RCC 7860 (cell line): Measurements from ENCODE around the gene PDXDC1.
A peak's percentile ranks its signal among the peaks of the same experiment; 100 is the strongest.
"Not testable (repeated sequence)": the region's sequence is repeated elsewhere in the genome, so short reads cannot be mapped to it uniquely, and the experiment has no call there.

ENCODE experiments used
- DNase-seq: peaks from one replicate; pipeline ENCODE4 v3.0.0-alpha.2; 2015; ENCODE audit warnings: low spot score
- FAIRE-seq: peaks from 2 replicates; lab custom pipeline; 2012; peaks lifted over from hg19 to GRCh38; lab: Jason Lieb, UNC

The PDXDC1 gene

DNA sequence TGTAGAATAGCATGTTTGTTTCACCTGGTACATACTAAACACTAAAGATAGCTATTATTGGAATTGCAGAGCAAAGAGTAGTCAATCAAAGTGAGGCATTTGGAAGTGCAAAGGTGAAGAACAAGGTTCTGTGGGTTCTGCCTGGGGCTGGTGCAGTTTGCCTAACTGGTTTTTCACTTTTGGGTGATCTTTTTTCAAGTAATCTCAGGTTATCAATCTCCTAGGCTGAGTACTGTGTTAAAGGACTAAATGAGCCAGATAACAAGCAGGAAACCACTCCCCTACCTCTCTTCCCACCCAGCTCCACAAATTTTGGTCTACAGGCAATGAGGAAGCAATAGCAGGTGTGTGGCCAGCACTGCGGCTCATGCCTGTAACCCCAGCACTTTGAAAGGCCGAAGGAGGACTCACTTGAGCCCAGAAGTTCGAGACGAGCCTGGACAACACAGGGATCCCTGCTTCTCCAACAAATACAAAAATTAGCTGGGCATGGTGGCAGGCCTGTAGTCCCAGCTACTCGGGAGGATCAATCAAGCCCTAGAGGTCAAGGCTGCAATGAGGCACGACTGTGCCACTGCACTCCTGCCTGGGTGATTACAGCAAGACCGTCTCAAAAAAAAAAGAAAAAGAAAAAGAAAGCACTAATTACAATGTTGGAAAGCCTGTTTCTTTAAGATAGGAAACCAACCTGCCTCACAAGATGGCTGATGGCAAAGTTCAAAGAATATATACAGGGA, 83.0 kb downstream of the PDXDC1 start:
- DNase-seq (no peak), FAIRE-seq (no peak)

DNA sequence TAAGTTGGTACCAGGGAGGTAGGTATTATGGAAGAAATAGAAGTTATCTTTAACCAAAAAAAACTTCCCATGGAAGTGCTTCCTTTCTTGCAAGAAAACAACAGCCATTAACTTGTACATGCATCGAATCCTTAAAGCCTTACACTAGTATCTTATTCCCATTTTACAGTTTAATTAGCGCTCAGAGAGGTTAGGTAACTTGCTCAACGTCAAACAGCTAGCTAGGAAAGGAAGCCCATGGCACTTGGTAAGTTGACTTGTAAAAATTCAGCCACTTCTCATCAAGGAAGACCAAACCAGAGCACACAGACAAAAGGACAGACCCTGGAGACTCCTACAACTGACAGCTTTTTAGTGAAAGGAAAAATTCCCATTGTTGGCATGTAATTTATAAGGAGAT, 84.5 kb downstream of the PDXDC1 start:
- FAIRE-seq (no peak), DNase-seq (no peak)

DNA sequence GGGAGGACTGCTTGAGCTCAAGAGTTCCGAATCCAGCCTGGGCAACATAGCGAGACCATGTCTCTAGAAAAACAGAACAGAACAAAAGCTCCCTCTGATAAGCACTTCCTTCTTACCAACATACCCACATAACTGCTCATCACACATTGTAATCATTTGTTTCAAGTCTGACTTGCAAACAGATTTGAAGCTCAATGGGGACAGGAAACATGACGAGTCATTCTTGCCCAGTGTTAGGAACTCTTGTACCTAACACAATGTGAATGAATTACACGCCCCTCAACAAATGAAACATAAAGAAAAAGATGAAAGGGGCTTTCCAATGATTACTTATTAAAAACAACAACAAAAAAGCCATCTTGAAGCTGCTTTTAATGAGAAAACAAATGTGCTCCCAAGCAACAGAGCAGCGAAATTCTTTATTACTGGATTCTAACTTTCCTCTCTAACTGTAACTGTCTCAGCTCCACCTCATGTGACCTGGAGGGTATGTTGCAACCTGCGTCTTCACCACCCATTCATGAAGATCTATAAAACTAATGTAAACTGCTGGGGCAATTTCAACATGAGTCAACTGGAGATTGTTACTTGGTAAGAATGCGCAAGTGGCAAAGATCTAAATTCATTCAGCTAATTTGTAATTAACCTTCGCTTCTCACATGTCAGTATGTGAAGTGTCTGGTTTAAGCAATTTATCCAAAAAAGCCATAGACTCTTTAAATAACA, 87.4 kb downstream of the PDXDC1 start:
- FAIRE-seq, DNase-seq: not testable (repeated sequence)

DNA sequence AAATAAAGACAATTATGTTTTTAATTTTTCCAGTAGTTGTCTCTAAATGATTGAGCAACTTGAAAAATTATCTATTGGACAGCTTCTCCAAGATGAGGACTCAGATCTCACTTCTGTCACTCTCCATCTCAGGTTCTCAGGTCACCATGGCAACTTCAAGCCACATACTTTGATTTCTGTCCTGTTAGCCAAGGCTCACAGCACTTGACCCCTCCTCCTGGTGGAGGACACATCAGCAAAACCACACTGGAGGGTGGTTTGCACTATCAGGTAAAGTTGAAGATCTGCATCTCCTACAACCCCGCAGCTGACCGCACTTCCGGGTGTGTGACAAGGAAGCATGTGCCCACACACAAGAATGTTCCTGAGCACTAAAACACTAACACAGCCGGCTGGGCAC, 91.1 kb downstream of the PDXDC1 start:
- not testable (repeated sequence) for FAIRE-seq, DNase-seq

DNA sequence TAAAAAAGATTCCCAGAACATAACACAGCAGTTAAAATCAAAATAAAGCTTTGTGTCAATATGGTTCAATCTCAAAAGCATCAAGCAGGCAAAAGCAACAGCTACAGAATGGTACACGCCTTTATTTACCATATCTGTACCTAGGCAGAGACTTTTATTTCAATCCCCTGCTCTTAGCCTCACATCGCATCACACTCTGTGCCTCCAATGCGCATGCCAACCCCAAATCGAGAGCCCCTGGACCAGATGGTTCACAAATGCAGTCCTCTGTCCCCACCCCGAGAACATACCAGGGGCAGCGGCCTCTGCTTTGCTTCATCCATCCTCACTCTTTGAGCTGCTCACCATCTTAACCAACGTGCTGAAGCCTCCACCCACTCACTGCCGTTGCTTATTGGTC, 91.9 kb downstream of the PDXDC1 start:
- not testable (repeated sequence) for FAIRE-seq, DNase-seq

DNA sequence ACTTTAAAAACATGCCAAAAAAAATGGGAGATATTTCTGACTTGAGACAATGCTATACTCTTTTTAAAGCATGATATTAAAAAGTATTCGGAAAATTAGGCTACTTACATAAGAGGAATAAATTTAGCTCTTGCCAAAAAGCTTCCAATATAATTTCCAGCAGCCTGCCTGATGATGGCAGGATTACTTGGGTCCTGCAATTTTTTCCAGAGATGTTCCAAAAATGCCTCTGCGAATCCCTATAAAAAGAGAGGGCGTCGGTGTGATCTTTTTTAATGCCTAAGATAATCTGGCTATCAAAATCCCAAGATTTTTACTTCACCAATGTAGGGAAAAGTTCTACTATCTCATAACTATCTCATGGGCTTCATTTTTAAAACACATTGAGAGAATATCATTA, 96.2 kb downstream of the PDXDC1 start:
- DNase-seq, FAIRE-seq: not testable (repeated sequence)

DNA sequence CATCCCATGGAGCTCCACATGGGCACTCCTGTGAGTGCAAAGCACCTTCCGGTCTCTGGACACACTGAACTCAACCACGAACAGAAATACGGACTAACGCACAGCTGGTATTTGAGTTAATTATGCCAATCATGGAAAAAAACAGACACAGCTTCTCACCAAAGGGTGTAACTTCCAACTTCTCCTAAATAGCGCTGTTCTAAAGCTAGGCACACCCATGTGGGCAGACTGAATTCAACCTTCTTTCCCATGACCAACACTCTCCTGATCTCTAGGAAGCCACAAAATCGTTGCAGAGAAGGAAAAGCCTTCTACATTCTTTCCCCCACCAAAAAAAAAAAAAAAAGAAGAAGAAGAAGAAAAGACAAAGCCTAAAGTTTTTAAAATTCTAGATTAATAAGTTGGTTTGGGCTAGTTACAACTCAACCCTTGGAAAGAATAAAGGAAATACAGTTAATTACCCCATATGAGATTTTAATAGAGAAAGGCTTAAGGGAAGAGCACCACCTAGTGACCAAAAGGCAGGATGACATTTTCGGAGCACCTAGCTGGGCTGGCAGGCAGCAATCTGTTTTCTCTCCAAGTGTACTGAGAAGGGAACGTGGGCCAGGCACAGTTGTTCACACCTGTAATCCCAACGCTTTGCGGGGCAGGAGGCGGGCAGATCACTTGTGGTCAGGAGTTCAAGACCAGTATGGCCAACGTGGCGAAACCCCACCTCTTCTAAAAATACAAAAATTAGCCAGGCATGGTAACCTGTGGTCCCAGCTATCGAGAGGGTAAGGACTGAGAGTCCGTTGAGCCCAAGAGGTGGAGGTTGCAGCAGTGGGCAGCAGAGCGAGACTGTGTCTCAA, 97.3 kb downstream of the PDXDC1 start:
- DNase-seq, result not testable (repeated sequence)
- FAIRE-seq, result peak; percentile 71

DNA sequence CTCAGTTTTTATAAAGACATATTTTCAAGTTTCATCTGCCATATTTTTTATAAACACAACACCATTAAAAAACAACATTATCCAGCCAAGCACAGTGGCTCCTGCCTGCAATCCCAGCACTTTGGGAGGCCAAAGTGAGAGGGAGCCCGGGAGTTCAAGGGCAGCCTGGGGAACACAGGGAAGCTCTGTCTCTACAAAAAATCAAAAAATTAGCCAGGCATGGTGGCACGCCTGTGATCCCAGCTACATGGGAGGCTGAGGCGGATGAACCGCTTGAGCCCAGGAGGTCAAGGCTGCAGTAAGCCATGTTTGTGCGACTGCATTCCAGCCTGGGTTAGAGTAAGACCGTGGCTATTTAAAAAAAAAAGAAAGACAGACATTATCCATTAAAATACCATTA, 98.3 kb downstream of the PDXDC1 start:
- no peak for FAIRE-seq
- DNase-seq, result no peak

DNA sequence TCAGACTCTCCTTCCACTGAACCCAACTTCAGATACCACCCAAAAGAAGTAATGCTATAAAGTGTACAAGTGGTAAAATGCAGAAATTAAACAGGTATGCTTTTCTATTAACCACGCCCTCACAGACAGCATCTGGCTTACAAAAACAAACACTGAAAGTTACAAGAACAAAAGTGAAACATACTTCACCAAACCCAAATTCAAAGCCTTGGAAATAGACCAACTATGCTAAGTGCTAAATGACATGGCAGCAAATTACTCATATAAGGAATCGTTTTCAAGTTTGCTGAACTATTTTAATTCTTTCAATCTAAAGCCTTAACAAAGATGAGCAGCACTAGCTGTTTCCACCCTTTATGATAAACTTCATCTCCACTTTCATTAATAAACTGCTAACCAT, 101.3 kb downstream of the PDXDC1 start:
- not testable (repeated sequence) for FAIRE-seq, DNase-seq

DNA sequence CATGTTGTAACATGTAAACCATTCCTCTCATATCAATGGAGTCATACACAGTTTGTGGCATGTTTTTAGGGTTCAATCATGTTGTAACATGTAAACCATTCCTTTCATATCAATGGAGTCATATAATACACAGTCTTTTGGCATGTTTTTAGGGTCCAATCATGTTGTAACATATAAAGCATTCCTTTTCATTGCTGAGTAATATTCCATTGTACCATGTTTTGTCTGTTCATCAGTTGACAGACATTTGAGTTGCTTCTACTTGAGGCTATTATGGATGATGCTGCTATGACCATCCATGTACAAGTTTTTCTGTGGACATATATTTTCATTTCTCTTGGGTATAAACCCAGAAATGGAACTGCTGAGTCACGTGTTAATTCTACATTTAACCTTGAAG, 106.1 kb downstream of the PDXDC1 start:
- FAIRE-seq, DNase-seq: not testable (repeated sequence)

DNA sequence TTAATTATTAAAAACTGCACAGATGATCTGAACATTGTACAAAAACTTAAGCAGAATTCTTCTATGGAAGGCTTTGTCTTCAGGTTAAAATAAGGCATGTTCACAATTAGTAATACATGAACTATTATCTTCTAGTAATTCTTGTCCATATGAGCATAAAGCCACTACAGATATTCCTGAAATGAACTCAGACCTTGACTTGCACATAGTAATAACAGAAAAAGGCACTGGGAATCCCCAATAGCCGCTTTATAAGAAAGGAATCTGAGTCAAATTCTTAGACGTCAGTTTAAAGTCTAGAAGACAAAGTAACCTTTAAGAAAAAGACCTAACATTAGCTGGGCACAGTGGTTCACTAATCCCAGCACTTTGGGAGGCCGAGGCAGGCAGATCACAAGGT, 108.0 kb downstream of the PDXDC1 start:
- not testable (repeated sequence) for FAIRE-seq, DNase-seq

DNA sequence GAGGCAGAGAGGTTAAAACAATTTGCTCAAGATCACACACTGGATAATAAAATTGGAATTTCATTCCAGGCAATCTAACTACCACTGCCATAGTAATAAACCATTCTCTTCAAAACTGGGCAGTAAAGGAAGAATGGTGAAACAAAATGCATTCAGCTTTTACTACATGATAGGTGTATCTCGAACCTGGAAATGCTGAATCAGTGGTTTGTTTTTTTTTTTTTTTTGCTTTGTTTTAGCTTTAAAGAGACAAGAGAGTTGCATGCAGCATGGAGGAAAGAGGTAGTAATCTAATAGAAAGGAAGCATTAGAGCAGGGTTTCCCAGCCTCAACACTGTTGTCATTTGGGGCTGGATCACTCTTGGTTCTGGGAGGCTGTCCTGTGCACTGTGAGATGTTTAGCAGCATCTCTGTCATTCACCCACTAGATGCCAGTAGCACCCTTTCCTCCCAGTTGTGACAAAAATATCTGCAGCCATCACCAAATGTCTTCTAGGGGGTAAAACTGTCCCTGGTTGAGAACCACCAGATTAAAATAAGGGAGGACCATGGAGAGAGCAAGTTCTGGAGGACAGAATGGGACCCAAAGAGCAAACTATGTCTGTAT, 115.9 kb downstream of the PDXDC1 start:
- not testable (repeated sequence) for FAIRE-seq, DNase-seq

DNA sequence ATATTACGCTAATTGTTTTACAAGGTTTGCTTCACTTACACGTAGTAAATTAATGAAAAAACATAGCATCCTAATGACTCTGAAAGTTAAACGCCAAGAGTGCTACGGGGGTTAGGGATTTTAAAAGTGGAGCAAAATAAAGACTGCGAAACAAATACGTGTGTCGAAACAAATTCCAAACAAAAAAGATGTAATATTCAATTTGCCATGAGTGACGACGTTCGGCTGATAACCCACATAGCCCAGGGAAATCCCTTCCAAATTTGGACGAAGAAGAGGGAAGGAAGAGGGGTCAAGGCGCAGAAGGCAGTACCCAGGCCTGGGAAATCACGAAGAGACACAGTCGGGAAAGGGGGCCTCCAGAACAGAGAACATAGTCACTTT, 118.7 kb downstream of the PDXDC1 start:
- not testable (repeated sequence) for FAIRE-seq, DNase-seq

DNA sequence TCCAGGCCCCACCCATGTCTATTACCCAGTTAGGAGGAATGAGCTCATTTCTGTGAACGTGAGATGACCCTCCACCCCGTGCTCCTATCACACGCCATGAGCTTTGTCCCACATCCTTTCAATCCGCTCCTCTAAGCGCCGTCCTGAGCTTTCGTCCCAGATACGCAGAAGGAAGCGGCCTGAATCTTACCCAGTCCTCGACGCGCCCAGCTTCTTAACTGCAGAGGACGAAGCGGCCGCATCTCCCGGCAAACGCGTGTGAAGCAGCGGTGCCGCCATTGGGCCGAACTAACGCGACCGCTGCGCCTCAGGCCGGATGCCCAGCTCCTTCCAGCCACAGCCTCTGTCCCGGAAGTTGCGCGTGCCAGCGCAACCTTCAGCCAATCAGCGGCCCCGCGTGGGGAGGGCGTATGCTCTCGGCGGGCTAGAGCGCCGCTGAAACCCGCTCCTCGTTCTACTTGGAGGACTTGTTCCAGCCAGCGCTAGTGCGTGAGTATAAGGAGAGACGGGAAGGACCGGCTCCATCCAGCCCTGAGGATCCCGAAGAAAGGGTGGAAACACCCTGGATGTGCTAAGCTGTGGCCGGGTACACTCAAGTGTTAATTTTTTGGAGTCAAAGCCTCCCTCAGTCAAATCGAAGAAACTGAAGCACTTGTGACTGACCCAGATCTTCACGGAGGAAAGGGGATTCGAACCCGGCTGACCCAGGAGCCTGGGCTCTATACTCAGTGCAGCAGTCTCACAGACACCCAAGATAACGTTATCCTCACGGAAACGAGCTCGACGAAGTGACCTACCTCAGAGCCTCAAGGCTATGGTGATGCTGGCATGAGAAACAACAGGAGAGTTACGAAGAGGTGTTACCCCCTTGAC, 119.4 kb downstream of the PDXDC1 start, which contains the start of gene RRN3:
RRN3 (minus strand) TSS at position 318 of the 873 bp plus-strand sequence; CDS start at position 279, 39 bp downstream.
- not testable (repeated sequence) for FAIRE-seq
- peak; percentile 74 for DNase-seq

DNA sequence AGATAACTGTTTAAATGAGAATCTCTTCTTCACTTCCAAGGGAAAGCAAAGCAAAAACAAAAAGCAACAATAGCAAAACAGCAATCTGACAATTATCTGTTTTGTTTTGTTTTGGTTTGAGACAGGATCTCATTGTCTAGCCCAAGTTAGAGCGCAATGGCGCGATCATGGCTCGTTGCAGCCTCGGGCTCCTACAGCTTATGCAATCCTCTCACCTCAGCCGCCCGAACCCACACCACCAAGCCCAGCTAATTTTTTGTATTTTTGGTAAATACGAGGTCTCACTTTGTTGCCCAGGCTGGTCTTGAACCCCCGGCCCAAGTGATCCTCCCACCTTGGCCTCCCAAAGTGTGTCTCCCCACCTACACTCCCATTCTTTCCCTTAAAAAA, 121.8 kb downstream of the PDXDC1 start:
- FAIRE-seq, DNase-seq: not testable (repeated sequence)

DNA sequence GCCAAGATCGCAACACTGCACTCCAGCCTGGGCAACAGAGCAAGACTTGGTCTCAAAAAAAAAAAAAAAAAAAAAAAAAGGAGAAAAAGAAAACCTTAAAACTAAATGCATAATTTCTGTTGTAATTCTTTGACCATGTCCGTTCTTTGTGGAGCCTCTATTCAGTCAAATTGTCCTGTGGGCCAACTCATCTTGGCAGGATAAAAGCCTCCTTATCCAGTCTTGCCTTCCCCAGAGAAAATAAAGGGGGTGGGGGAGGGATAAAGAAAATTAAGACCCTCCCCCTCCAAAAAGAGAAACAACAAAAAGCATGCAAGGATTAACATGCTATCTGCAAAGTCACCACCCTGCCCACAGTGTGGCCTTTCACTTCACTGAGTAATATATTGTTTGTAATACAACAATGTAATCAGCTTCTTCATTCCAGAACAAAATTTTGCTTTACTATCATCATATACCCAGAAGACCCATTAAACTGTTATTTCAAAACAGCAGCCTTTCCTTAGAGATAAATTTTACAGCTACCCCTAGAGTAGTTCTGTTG, 124.6 kb downstream of the PDXDC1 start:
- not testable (repeated sequence) for DNase-seq, FAIRE-seq

DNA sequence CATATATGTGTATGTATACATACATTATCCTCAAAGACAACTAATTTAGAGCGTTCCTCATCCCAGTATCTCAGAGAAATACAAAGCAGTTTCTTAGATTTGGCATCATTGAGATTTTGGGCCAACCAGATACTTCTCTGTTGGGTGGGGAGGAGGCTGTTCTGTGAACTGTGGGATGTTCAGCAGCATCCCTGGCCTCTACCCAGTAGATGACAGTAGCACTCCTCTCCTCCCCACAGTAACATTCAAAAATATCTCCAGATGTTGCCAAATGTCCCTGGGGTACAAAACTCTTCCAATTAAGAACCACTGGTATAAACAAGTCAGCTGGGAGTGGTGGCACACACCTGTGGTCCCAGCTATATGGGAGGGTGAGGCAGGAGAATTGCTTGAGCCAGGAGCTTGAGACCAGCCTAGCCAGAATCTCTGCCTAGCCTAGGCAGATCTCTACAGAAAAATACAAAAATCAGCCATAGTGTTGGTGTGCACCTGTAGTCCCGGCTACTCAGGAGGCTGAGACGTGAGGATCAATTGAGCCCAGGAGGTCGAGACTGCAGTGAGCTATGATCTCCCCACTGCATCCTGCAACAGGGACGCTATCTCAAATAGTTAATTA, 125.7 kb downstream of the PDXDC1 start:
- not testable (repeated sequence) for DNase-seq, FAIRE-seq

DNA sequence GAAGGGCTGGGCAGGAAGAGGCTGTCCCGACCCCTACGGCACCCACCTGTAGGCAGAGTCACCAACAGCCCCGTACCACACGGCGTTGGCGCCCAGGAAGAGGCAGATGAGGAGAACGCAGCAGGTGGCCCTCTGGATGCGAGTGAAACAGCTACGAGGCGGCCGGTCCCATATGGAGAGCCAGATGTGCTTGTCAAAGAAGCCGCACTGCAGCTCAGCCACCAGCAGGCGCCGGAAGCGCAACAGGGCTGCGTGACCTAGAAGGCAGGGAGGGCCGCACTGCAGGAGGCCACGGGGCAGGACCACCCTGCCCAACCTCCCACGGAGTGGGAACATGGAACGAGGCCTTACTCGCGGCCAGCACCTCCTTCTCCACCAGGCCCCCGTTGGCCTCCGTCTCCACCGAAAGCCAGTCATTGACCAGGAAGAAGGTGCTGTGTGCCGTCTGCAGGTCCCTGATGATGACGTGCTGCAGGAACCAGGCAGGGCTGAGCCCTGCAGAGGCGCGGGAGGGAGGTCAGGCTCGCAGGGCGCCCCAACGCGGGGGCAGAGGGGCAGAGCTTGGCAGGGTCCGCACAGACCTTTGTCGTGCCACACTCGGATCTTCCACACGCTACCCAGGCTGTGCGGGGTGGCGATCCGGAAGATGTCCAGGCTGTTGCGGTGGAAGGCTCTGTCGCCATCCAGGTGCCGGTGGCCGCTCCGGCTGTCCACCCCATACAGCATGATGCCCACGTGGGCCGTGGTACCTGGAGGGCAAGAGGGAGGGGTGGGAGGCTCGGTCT, 153.0 kb downstream of the PDXDC1 start:
- not testable (repeated sequence) for DNase-seq, FAIRE-seq
